ENCODE measurements around the gene UBE2O.

- TF ChIP-seq POLR2A (IDR thresholded peaks at IDR 0.05) (no peak), CTCF (IDR thresholded peaks at IDR 0.05 in 4 of 5, conservative IDR thresholded peaks at IDR 0.05 in 1 of 5) (no peak)
Observed at GRCh38 chr17:76433693-76434092, 19.3 kb downstream of the UBE2O start.

All from gastrocnemius medialis (tissue), 4 donors.